ENCODE measurements around the gene ADSL. TPM values are rescaled to one million over a fixed set of nuclear protein-coding genes. Genes with fewer than 3 reads are reported as not detected.

ADSL gene
- total RNA-seq, 6 experiments from 2014 or later, result 60.6 to 73.8 (median 70.9) TPM

DNA sequence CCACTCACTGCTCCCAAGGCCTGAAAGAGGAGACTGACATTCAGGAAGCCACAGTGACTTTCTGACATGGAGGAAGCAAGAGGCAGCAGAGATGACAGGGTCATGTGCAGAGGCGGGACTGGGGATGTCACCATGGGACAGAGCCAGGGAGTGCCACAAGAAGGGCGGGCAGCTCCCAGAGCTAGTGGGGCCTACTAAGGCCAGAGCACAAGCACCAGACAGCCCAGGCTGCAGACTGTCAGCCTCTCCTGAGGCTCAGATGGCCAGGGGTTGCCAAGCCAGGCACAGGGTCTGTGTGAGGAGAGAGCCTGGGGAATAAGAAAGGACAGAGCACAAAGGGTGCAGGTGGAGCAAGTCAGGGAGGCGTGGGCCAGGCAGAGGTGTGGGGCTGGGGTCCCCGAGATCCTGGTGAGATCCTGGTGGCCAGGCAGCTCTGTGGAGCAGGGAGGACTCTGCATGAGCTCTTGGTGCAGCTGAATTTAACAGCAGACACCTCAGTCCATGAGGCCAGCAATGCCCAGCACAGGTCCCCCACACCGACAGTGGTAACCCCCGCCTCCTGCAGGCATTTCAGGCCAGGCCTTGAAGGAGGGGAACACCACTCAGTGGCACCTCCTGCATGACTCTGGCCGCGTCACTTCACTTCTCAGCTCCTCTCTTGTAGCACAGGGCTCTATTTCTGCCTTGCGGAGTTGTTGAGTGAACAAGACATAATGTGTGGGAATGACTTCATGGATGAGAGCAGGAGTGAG, 76.4 kb downstream of the ADSL start:
- Mint-ChIP-seq H3K27me3 (ENCODE audit: insufficient read depth) (peaks cover 10% of the 10 kb centered on the region), H3K4me3 (no peak overlapping the region), H3K27ac (no peak overlapping the region), H3K9me3 (no peaks in the 10 kb centered on the region), H3K4me1 (ENCODE audit: low read depth) (no peaks in the 10 kb centered on the region), H3K36me3 (ENCODE audit: low read depth) (peaks cover 13% of the 10 kb centered on the region; the same call in 1 of the 2 replicates)
- TF ChIP-seq, protein P1, sequence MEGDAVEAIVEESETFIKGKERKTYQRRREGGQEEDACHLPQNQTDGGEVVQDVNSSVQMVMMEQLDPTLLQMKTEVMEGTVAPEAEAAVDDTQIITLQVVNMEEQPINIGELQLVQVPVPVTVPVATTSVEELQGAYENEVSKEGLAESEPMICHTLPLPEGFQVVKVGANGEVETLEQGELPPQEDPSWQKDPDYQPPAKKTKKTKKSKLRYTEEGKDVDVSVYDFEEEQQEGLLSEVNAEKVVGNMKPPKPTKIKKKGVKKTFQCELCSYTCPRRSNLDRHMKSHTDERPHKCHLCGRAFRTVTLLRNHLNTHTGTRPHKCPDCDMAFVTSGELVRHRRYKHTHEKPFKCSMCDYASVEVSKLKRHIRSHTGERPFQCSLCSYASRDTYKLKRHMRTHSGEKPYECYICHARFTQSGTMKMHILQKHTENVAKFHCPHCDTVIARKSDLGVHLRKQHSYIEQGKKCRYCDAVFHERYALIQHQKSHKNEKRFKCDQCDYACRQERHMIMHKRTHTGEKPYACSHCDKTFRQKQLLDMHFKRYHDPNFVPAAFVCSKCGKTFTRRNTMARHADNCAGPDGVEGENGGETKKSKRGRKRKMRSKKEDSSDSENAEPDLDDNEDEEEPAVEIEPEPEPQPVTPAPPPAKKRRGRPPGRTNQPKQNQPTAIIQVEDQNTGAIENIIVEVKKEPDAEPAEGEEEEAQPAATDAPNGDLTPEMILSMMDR (IDR thresholded peaks at IDR 0.05), result no peak
- DNase-seq, result no peak

DNA sequence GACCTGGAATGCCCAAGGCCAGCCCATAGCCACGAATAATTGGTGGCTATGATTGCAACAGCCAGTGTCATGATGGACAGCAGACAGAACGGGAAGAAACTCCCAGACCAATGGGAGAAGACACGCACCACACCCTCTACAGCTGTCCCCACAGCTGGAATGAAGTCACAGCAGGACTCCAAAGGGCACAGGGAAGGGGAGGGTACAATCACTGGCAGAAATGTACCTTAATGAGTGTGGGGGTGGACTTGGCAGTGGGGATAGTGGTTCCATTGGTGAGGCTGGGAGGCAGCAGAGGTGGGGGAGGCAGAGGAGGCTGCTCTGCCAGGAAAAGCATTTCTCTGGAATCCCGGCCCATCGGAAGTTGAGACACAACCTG, 77.0 kb downstream of the ADSL start:
- Mint-ChIP-seq H3K36me3 (ENCODE audit: low read depth) (peaks cover 13% of the 10 kb centered on the region; the same call in 1 of the 2 replicates), H3K4me3 (no peak overlapping the region), H3K27ac (no peak overlapping the region; the same call in 1 of the 2 replicates), H3K4me1 (ENCODE audit: low read depth) (no peaks in the 10 kb centered on the region), H3K27me3 (ENCODE audit: insufficient read depth) (peaks cover 10% of the 10 kb centered on the region), H3K9me3 (no peaks in the 10 kb centered on the region)
- DNase-seq, result no peak
- TF ChIP-seq, protein P1 (IDR thresholded peaks at IDR 0.05), result no peak

DNA sequence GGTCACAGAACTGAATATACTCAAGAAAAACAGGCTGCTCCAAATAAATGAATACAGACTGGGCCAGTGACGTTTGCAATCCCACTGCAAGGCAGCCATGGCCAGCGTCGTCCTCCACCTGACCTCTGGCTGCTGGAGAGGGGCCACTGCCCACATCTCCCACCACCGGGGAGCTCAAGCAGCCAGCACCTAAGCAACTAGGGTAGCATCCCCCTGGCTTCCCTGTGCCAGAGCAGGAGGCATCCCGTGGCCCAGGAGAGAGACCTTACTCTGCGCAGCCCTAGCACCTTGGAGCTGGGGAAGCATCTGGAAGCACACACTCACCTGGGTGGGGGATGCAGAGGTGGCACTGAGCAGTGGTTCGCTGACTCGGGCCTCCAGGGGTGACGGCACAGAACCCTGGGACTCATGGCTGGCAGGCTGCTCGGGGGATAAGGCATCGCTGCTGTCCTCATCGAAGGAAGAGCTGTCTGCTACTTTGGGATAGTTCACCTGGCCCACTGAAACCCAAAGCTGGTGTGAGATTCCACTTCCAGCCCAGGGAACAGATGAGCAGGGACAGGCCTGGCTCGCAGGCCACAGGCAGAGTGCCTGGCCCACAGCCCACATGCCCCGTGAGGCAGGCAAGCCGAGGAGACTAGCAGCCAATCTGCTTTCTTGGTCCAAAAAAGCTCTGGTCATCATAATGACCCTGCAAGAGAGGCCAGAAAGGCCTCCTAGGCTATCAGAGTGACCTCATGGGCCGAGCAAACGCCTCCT, 77.8 kb downstream of the ADSL start:
- peaks cover 18% of the 10 kb centered on the region for H3K36me3 Mint-ChIP-seq (ENCODE audit: low read depth)
- no peak for DNase-seq
- H3K27ac Mint-ChIP-seq, result no peak overlapping the region; the same call in 1 of the 2 replicates

DNA sequence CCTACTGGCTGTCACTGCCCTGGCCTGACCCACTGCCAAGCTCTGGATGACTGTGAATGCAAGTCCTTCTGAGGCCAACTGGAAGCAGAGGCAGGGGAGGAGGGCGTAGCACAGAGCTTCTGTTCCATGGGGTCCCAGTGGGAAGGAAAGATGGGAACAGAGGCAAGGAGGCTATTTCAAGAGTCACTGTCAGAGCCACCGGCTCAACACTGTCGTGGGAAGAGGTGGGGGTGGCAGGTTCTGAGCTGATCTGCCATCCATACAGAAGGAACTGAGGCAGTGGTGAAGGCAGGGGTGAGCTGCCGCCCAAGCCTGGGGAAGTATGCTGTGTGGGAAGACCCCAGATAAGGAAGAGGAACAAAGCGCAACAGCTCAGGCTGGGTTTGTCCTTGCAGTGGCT, 78.8 kb downstream of the ADSL start:
- Mint-ChIP-seq H3K9me3 (no peaks in the 10 kb centered on the region), H3K27me3 (ENCODE audit: insufficient read depth) (peaks cover 10% of the 10 kb centered on the region), H3K36me3 (ENCODE audit: low read depth) (peaks cover 19% of the 10 kb centered on the region), H3K27ac (no peak overlapping the region), H3K4me3 (no peak overlapping the region), H3K4me1 (ENCODE audit: low read depth) (no peaks in the 10 kb centered on the region)
- TF ChIP-seq, protein P1 (IDR thresholded peaks at IDR 0.05), result no peak
- DNase-seq, result no peak

More for the DNA sequence above, 77.8 kb downstream of the ADSL start:
- TF ChIP-seq, protein P1 (IDR thresholded peaks at IDR 0.05), result no peak
- H3K27me3 Mint-ChIP-seq (ENCODE audit: insufficient read depth), result peaks cover 10% of the 10 kb centered on the region
- no peaks in the 10 kb centered on the region for H3K4me1 Mint-ChIP-seq (ENCODE audit: low read depth)
- H3K4me3 Mint-ChIP-seq, result no peak overlapping the region
- H3K9me3 Mint-ChIP-seq, result no peaks in the 10 kb centered on the region

DNA sequence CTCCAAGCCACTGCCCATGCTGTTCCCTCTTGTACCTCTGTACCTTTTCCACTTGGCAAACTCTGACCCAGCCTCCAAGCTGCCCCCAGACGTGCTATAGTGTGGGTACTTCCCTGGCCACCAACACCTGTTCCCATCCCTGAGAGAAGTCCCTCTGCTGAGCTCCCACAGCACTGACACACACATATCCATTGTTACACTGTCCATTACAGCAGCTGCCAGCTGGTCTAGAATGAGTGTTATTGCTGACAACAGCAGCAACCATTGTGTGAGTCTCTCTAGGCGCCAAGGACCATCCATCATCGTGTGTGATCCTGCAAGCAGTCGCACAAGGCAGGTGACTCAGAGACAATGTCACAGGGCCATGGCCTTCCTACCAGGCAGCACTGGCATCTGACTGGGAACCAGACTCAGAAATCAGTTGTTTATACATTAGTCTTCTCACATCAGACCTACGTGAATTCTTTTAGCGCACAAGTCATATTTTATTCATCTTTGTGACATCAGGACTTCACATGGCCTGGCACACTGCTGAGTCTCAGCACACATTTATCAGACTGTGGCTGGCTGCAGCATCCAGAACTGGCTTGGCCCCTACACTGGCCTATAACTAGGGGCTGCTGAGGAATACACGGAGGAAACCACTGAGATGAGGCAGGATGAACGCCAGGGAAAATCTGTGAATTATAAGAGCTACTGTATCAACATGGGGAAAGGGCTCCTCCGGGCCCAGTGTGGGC, 80.5 kb downstream of the ADSL start:
- TF ChIP-seq, protein P1 (IDR thresholded peaks at IDR 0.05), result no peak
- Mint-ChIP-seq H3K4me3 (no peak overlapping the region), H3K27ac (no peak overlapping the region; the same call in 1 of the 2 replicates), H3K4me1 (ENCODE audit: low read depth) (no peaks in the 10 kb centered on the region), H3K36me3 (ENCODE audit: low read depth) (peaks cover 19% of the 10 kb centered on the region), H3K27me3 (ENCODE audit: insufficient read depth) (peaks cover 10% of the 10 kb centered on the region), H3K9me3 (no peaks in the 10 kb centered on the region)
- DNase-seq, result no peak
